AG04450 (cell line): ENCODE data around the gene TRIO. TPM values are rescaled to one million over a fixed set of nuclear protein-coding genes. Genes with fewer than 3 reads are reported as not detected.

ENCODE experiments used
- CTCF ChIA-PET: fragments of 300-600, 350-600 bp; formaldehyde crosslinking; extraction: SDS; loops from one replicate; lab custom pipeline; 2022; ENCODE audit warnings: antibody characterized with exemption, inconsistent platforms; lab: Charles Lee
- POLR2A ChIA-PET: fragments of 350-600 bp; formaldehyde crosslinking; extraction: SDS; loops from one replicate; lab custom pipeline; 2021; ENCODE audit warnings: antibody characterized with exemption, inconsistent platforms; lab: Yijun Ruan, JAX
- DNase-seq: peaks from one replicate; pipeline ENCODE4 v3.0.0-alpha.2; 2011; ENCODE audit warnings: low read depth, low spot score
- H3K27ac ChIP-seq: one replicate; pipeline ENCODE4 v1.5.1; 2012; ENCODE audit warnings: low read depth, low read length, control low read depth
- H3K27me3 ChIP-seq: one replicate; pipeline ENCODE4 v1.6.0; 2012; ENCODE audit warnings: low read length; ENCODE audit not compliant: control insufficient read depth, insufficient read depth
- H3K4me3 ChIP-seq: 2 replicates; pipeline ENCODE4 v1.5.1; 2011; ENCODE audit warnings: mild to moderate bottlenecking, low read depth, low read length, control low read depth
- H3K9me3 ChIP-seq: 2 replicates; pipeline ENCODE4 v1.5.1; 2012; ENCODE audit warnings: low read length; ENCODE audit not compliant: control insufficient read depth, insufficient read depth
- CTCF ChIP-seq: IDR thresholded peaks from 2 replicates; pipeline ENCODE4 v1.5.1; 2011; ENCODE audit warnings: low read depth, low read length, control low read depth, inconsistent platforms
- polyA plus RNA-seq: library from polyadenylated mRNA; depleted of rRNA; stranded (reverse); fragments of >200 nt; gene quantifications from 2 replicates; pipeline ENCODE4 v1.2.3, GENCODE V29; 2011

TRIO gene
- polyA plus RNA-seq, 1 experiment = 268 TPM

DNA sequence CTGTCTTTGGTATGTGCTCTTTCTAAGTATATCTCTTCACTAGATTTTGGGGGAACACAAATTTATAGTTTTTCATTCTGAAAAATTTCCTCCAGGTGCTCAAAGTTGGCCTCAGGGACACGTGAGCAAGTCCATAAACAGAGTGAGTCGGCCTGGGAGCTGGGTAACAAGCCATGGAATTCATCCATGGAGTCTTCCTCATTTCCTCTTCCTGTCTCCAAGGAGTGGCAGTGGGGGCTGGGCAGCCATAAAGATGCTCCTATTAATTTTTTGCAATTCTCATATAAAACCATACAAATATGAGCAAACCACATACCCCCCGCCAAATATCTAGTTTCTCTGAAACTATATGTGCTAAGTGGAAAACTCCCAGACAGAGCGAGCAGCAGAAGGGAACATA lies 301.9 kb downstream of the TRIO start:
- Histone ChIP-seq H3K4me3 (no peak overlapping the region), H3K9me3 (no peaks in the 10 kb centered on the region), H3K27ac (no peak overlapping the region), H3K27me3 (no peaks in the 10 kb centered on the region)
- ChIA-PET CTCF (no interaction called here), POLR2A (interaction anchor here (0.6 kb wide), 1 partner anchor 36 kb away, joined by 3 read pairs; no protein-coding TSS in a partner anchor)
- DNase-seq = no peak
- no peak for TF ChIP-seq CTCF

GRCh38 chr5:14445576-14446290 lies 302.6 kb downstream of the TRIO start:
- Histone ChIP-seq H3K4me3 (no peak overlapping the region), H3K27me3 (no peaks in the 10 kb centered on the region), H3K9me3 (no peaks in the 10 kb centered on the region), H3K27ac (peak overlapping the region; percentile 63)
- no peak for TF ChIP-seq CTCF
- ChIA-PET POLR2A (no interaction called here), CTCF (no interaction called here)
- no peak for DNase-seq

GRCh38 chr5:14447958-14448911 lies 305.1 kb downstream of the TRIO start:
- DNase-seq = no peak
- H3K4me3 ChIP-seq = no peak overlapping the region
- POLR2A ChIA-PET = no interaction called here

DNA sequence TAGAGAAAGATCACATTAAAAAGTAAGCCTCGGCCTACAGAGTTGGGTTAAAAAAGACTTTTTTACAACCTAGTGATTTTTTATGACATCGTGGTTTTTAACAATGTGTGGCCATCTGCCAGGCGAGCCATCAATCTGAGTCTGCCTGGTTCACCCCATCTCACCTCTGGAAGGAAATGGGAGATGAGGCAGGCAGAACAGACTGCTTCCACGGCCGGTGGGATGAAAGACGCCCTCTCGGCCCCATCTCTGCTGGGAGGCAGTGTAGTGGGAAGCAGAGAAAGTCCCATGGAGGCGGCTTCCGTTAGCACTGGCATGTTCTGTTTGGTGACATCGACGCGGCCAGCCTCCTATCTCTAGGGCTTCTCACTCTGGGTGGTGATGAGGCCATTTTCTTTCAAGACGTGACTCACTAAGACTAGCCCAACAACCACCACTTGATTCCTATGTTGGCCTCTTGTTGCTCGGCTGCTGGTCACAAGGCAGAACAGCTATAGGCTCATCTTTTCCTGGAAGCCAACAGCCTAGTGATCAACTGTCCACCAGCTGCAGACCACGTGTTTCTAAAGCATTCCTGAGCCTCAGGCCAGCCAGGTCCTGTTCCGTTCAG lies 306.0 kb downstream of the TRIO start:
- POLR2A ChIA-PET = interaction anchor here (1.0 to 1.8 kb wide), 2 partner anchors 8 to 16 kb away, joined by 3 to 7 read pairs; no protein-coding TSS in a partner anchor
- DNase-seq = peak; percentile 48
- H3K9me3 ChIP-seq = no peaks in the 10 kb centered on the region
- CTCF ChIA-PET = no interaction called here
- H3K27ac ChIP-seq = peak overlapping the region; percentile 84
- no peak for TF ChIP-seq CTCF
- no peak overlapping the region for H3K4me3 ChIP-seq
- no peaks in the 10 kb centered on the region for H3K27me3 ChIP-seq

More at GRCh38 chr5:14447958-14448911, 305.1 kb downstream of the TRIO start:
- CTCF ChIA-PET = no interaction called here
- no peaks in the 10 kb centered on the region for H3K9me3 ChIP-seq
- H3K27ac ChIP-seq = peak overlapping the region; percentile 78
- no peaks in the 10 kb centered on the region for H3K27me3 ChIP-seq
- TF ChIP-seq CTCF = no peak
